ENCODE results near the gene RHOB.
"Not testable (repeated sequence)": the region's sequence is repeated elsewhere in the genome, so short reads cannot be mapped to it uniquely, and the experiment has no call there.

The RHOB gene

GRCh38 chr2:20454036-20454981, 7.4 kb downstream of the RHOB start:
- no peak for DNase-seq (ENCODE audit: low read depth)

- no peak for DNase-seq (ENCODE audit: low read depth)
These were observed 8.3 kb downstream of the RHOB start for GRCh38 chr2:20455076-20455587.

DNA sequence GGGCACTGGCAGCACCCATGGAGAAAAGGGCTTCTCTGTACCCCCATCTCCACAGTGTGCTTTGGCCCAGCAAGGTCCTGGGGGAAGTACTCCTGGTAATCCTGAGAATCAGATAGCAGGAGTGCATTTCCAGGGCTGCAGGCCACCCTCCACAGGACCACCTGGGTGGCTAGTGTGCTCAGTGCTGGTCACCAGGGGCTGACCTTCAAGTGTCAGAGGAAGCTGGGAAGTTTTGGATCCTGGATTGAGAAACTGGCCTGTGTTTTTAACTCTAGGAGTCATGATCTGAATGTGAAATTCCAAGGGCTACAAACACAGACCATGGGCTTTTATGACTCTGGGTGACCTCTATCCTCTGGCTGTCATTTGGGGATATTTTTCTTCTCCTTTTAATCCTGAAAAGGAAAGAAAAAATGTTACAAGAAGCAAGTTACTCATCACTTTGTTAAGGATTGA, 9.3 kb downstream of the RHOB start:
- no peak for DNase-seq (ENCODE audit: low read depth)

GRCh38 chr2:20456636-20457426, 10.0 kb downstream of the RHOB start:
- DNase-seq (ENCODE audit: low read depth): no peak

DNA sequence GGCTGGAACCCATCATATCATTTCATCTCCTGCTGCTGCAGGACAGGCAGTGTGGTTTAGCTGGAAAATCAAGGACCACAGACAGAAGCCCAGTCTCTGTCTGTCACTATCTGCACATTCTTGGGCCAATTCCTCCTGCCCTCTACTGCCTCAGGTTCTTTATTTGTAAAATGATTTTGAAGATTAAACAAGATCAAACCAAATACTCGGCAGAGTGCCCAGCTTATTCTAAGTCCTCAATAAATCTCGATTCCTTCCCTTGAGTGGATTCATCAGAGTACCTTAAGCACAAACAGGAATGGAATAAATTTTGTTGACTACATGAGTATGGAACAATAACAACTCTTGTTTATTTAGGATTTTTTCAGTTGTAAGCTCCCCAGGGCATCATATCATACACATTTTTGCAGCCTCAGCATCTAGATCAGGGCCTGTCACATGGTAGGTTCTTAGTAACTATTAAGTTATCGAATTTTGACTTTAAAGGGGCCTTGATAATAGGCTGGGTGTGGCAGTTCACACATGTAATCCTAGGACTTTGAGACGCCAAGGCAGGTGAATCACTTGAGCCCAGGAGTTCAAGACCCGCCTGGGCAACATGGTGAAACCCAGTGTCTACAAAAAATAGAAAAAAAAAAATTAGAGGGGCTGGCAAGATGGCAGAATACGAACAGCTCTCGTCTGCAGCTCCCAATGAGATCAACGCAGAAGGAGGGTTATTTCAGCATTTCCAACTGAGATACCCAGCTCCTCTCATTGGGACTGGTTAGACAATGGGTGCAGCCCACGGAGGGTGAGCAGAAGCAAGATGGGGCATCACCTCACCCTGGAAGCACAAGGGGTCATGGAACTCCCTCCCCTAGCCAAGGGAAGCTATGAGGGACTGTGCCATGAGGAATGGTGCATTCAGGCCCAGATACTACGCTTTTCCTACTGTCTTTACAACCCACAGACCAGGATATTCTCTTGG, 11.1 kb downstream of the RHOB start:
- DNase-seq (ENCODE audit: low read depth): no peak

GRCh38 chr2:20458737-20459484, 12.0 kb downstream of the RHOB start:
- not testable (repeated sequence) for DNase-seq (ENCODE audit: low read depth)

GRCh38 chr2:20465716-20466394, 19.0 kb downstream of the RHOB start:
- no peak for DNase-seq (ENCODE audit: low read depth)

DNA sequence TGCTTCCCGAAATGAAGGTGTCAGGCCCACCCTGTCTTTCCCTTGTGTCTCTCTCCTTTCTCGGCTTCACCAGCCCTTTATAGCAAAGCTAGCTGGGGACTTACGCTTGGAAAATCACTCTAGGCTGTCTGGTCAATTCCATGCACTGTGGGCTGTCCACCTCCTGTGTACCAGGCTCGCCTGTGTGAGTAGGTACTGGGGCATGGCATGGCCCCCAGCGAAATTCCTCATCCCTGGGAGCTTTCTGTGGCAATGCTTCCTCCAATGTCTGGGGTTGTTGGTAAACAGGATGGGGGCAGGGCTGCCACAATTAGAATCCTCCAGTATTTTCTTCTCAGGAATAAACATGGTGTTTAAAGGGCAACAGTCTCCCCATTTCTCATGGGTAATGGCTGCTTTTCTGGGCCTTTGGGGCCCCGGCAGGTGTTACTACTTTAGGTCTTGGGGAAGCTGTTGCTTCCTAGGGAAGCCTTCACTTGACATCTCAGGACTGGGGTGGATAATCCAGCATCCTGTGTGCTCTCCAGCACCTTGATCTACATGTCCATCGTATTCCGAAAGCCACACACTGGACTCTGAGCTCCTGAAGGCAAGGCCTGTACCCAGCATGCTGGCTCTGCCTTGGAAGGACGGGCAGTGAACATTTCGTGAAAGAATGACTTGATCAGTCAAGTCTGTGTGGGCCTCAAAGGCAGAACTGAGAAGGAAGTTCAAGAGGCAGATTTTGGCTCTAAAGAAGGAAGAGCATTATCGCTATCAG, 21.1 kb downstream of the RHOB start:
- no peak for DNase-seq (ENCODE audit: low read depth)

GRCh38 chr2:20468549-20469500, 22.0 kb downstream of the RHOB start:
- no peak for DNase-seq (ENCODE audit: low read depth)

DNA sequence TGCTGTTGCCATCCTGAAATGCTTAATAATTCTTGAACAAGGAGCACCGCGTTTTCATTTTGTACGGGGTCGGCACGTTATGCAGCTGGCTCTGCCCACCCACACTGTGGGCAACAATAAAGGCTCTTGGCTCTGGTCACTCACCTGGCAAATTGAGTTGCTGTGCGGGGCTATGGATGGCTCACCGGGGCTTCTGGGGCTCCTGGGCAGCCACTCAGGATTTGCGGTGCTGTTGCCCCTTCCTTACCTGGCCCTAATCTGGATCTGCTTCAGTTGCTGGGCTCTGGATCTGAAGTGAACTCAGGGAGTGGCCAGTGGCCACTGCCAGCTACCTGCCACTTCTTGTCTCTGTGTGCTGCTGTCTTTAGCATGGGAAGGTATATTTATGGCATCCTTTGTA, 22.7 kb downstream of the RHOB start:
- no peak for DNase-seq (ENCODE audit: low read depth)

DNA sequence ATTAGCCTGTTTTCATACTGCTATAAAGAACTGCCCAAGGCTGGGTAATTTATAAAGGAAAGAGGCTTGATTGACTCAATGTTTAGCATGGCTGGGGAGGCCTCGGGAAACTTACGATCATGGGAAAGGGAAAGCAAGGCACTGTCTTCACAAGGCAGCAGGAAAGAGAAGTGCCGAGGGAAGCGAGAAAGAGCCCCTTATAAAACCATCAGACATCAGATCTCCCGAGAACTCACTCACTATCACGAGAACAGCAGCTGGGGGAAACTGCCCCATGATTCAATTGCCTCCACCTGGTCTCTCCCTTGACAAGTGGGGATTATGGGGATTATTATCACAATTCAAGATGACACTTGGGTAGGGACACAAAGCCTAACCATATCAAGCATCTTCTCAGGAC, 23.3 kb downstream of the RHOB start:
- no peak for DNase-seq (ENCODE audit: low read depth)

DNA sequence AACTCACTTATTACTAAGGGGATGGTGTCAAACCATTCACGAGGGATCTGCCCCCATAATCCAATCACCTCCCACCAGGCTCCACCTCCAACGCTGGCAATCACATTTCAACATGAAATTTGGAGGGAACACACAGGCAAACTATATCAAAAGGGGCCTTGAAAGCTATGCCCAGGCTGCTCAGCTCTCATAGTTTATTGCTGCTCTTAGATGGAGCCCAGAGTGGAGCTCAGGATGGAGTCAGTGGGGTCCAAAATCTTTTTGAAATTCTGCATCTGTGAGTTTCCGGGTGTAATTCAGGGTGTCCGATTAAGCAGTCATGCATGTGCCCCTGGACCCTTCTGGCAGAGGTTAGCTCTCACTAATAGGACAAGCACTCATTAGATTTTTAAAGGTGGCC, 24.3 kb downstream of the RHOB start:
- DNase-seq (ENCODE audit: low read depth): no peak

GRCh38 chr2:20471902-20472559, 25.2 kb downstream of the RHOB start:
- no peak for DNase-seq (ENCODE audit: low read depth)

DNA sequence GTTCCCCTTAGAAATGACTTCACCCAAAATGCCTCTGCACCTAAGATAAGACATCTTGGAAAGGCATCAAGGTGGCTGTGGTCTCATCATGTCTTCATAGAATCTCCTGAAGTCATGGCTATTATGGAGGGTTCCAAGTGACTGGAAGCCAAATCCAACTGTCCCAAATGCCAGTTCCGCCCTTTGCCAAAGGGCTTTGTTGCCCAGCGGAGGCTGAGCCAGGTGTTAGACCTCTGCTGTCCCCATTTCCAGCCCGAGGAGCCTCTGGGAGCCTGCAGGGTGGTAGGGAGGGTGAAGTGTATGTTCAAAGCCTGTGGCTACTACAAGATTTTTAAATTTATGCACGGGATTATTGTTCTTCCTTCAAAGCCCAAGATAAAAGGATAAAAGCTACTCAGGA, 25.7 kb downstream of the RHOB start:
- DNase-seq (ENCODE audit: low read depth): no peak

- DNase-seq (ENCODE audit: low read depth): no peak
These were observed 26.3 kb downstream of the RHOB start for GRCh38 chr2:20473128-20473527.

DNA sequence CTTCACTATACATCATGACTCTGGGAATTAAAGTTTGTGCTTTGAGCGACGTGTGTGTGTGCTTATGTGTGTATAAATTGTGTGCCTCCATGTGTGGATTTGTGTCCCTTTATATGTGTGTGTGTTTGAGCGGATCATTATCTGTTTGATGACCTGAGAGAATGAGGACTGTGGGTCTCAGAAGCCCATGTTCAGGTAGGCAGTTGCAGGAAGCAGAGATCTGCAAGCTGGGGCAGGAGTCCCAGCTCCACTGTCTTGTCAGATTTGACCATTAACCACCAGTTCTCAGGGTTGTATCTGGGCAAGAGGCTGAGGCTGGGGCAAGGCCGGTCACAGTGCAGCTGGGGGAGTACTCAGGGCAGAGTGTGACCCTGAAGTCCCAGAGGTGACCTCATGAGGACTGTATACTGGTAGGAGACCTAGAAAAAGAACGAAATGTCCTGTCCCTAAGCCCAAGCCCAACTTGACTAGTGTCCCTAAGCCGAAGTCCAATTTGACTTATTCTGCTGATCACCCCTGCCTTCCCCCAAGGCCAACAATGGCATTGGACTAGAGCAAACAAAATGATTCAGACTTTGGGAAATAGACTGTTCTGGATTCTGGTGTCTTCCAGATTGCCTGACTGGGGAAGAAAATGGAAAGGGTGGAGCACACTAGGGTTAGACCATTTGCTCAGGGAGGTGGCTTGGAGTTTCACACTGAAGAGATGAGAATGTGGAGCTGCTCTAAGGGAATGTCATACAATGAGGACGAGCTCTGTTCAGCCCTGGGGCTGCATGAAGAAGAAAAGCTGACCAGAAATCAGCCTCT, 28.1 kb downstream of the RHOB start:
- no peak for DNase-seq (ENCODE audit: low read depth)

- no peak for DNase-seq (ENCODE audit: low read depth)
These were observed 28.7 kb downstream of the RHOB start for GRCh38 chr2:20475567-20475952.
